PFSK-1 (cell line): ENCODE measurements around the gene DCC.

ENCODE experiments used
- POLR2AphosphoS5 ChIP-seq: IDR thresholded peaks from 2 replicates; pipeline ENCODE4 v1.6.1; 2012; ENCODE audit warnings: low read depth, mild to moderate bottlenecking, control low read depth, low read length, moderate library complexity
- TAF1 ChIP-seq: IDR thresholded peaks from 2 replicates; pipeline ENCODE4 v1.6.1; 2012; ENCODE audit warnings: low read length, control low read depth, borderline replicate concordance; ENCODE audit not compliant: insufficient read depth
- TF ChIP-seq, protein P1 (sequence below), 2 experiments: IDR thresholded peaks; 2 replicates each; pipeline versions ENCODE4 v1.6.1 to v1.8.0; 2011 to 2012; ENCODE audit warnings: low read depth in 2 of 2, low read length in 2 of 2, control low read depth in 1 of 2, inconsistent platforms in 1 of 2, mild to moderate bottlenecking in 1 of 2, moderate library complexity in 1 of 2; ENCODE audit not compliant: insufficient read depth in 1 of 2

DNA sequence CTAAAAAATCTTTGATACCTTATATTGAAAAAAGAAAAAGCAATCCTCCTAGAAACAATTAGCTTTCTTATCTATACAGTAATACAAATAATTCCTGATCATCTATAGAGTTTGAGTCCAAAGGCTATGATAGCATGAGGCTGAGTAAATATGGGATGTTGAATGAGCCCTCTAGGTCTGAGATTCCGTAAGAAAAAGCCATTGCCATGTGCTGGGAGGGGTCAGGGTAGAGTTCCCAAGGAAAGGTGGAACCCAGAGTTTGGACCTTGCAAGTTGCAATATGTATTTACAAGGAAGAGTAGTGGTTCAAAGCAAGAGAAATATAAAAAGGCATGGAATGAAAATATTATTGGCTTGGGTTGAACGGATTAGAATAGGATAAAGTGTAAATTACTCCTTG, 178.1 kb downstream of the DCC start:
- TF ChIP-seq POLR2AphosphoS5 (no peak), TAF1 (no peak)
- TF ChIP-seq, protein P1, sequence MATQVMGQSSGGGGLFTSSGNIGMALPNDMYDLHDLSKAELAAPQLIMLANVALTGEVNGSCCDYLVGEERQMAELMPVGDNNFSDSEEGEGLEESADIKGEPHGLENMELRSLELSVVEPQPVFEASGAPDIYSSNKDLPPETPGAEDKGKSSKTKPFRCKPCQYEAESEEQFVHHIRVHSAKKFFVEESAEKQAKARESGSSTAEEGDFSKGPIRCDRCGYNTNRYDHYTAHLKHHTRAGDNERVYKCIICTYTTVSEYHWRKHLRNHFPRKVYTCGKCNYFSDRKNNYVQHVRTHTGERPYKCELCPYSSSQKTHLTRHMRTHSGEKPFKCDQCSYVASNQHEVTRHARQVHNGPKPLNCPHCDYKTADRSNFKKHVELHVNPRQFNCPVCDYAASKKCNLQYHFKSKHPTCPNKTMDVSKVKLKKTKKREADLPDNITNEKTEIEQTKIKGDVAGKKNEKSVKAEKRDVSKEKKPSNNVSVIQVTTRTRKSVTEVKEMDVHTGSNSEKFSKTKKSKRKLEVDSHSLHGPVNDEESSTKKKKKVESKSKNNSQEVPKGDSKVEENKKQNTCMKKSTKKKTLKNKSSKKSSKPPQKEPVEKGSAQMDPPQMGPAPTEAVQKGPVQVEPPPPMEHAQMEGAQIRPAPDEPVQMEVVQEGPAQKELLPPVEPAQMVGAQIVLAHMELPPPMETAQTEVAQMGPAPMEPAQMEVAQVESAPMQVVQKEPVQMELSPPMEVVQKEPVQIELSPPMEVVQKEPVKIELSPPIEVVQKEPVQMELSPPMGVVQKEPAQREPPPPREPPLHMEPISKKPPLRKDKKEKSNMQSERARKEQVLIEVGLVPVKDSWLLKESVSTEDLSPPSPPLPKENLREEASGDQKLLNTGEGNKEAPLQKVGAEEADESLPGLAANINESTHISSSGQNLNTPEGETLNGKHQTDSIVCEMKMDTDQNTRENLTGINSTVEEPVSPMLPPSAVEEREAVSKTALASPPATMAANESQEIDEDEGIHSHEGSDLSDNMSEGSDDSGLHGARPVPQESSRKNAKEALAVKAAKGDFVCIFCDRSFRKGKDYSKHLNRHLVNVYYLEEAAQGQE (IDR thresholded peaks at IDR 0.05; ENCODE audit: insufficient read depth in 1 of 2, low read depth in 2 of 2, low read length in 2 of 2), result no peak
